HL-60/S4 (cell line): ENCODE data around the gene CISD2.
"Not testable (repeated sequence)": the region's sequence is repeated elsewhere in the genome, so short reads cannot be mapped to it uniquely, and the experiment has no call there.

Source experiments
- in situ Hi-C: fragments of 300-500 bp; cut with MboI; formaldehyde crosslinking; loops from 2 replicates; pipeline ENCODE4 v1.14.3; 2022; ENCODE audit warnings: low sequenced_read_pairs

Gene CISD2

GRCh38 chr4:102901804-102902203 is 33.0 kb downstream of the CISD2 start:
- in situ Hi-C loops: no loop called here

- in situ Hi-C loops: no loop called here
Measured at GRCh38 chr4:102918859-102919258, 50.1 kb downstream of the CISD2 start.

GRCh38 chr4:102919697-102920096 is 50.9 kb downstream of the CISD2 start:
- in situ Hi-C loops: not testable (repeated sequence)

DNA sequence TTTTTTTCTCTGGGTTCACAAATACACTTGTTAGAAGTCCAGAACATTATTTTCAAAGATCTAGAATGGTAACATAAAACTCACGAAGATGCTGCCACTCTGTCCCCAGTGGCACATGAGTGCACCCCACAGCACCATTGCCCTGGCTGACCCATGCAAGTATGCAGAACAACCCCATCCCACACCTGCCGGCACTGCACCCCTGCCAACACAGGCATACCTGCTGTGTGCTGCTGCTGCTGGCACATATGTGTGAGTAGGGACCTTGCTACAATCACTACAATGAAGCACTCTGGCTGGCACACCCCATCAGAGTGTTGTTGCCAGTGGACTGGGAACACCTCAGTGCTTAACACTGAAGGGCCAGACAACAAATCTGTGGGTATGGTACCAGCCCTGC is 66.9 kb downstream of the CISD2 start:
- in situ Hi-C loops: no loop called here

DNA sequence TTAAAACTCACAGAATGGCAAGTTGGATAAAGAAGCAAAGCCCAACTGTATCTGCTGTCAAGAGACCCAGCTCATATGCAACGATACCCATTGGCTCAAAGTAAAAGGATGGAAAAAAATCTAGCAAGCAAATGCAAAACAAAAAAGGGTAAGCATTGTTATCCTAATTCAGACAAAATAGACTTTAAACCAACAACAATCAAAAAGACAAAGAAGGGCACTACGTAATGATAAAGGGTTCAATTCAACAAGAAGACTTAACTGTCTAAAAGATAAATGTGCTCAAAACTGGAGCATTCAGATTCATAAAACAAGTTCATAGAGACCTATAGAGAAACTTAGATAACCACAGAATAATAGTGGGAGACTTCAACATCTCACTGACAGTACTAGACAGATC is 69.3 kb downstream of the CISD2 start:
- in situ Hi-C loops: not testable (repeated sequence)
